Brain microvascular endothelial cell (primary cell): ENCODE measurements around the gene PRSS38.

ENCODE experiments used
- DNase-seq: peaks from one replicate; pipeline ENCODE4 v3.0.0-alpha.2; 2020
- H3K27ac ChIP-seq: fragments of 250-450 bp; sonication (Bioruptor Pico); 2 replicates; pipeline ENCODE4 v1.5.1; 2020; ENCODE audit warnings: mild to moderate bottlenecking, moderate library complexity
- H3K27me3 ChIP-seq: fragments of 250-450 bp; sonication (Bioruptor Pico); replicated peaks from 2 replicates; pipeline ENCODE4 v1.5.1; 2020; ENCODE audit warnings: mild to moderate bottlenecking
- H3K36me3 ChIP-seq: fragments of 250-450 bp; sonication (Bioruptor Pico); replicated peaks from 2 replicates; pipeline ENCODE4 v1.5.1; 2020; ENCODE audit warnings: mild to moderate bottlenecking
- H3K4me3 ChIP-seq: 2 replicates; pipeline ENCODE4 v1.5.1; 2011; ENCODE audit warnings: low read depth, mild to moderate bottlenecking, control low read depth, low read length, moderate library complexity
- in situ Hi-C: cut with HindIII; loops from 2 replicates; pipeline ENCODE4 v1.10.0; 2017; ENCODE audit warnings: low sequenced_read_pairs, low pct_ligation_motif_present
- TF ChIP-seq, protein P1 (sequence below): IDR thresholded peaks from 2 replicates; pipeline ENCODE4 v1.5.1; 2011; ENCODE audit warnings: low read depth, mild to moderate bottlenecking, moderate library complexity, low read length, control low read depth, inconsistent platforms; ENCODE audit errors: missing control alignments

PRSS38 gene

DNA sequence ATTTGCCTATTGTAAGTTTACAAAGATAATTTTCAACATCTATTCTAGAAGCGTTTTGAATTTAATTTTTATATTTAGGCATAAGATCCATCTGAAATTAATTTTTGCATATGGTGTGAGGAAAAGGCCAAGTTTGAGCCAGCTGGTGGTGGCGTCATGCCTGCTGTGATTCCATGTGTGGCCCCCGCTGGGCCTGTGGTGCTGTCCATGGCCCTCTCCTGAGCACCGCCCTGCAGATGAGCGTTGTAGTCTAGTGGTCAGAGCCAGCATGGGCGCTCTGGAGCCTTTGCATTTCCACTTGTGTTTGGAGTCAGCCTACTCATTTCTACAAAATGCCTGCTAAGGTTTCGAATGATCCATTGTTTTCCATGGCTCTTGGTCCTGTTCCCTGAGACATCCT lies 22.7 kb downstream of the PRSS38 start:
- H3K27ac ChIP-seq, result no peak overlapping the region
- no peaks in the 10 kb centered on the region for H3K27me3 ChIP-seq
- DNase-seq, result no peak
- no peak overlapping the region for H3K4me3 ChIP-seq
- in situ Hi-C loops, result no loop called here
- TF ChIP-seq, protein P1, sequence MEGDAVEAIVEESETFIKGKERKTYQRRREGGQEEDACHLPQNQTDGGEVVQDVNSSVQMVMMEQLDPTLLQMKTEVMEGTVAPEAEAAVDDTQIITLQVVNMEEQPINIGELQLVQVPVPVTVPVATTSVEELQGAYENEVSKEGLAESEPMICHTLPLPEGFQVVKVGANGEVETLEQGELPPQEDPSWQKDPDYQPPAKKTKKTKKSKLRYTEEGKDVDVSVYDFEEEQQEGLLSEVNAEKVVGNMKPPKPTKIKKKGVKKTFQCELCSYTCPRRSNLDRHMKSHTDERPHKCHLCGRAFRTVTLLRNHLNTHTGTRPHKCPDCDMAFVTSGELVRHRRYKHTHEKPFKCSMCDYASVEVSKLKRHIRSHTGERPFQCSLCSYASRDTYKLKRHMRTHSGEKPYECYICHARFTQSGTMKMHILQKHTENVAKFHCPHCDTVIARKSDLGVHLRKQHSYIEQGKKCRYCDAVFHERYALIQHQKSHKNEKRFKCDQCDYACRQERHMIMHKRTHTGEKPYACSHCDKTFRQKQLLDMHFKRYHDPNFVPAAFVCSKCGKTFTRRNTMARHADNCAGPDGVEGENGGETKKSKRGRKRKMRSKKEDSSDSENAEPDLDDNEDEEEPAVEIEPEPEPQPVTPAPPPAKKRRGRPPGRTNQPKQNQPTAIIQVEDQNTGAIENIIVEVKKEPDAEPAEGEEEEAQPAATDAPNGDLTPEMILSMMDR, result no peak
- H3K36me3 ChIP-seq, result no peaks in the 10 kb centered on the region

DNA sequence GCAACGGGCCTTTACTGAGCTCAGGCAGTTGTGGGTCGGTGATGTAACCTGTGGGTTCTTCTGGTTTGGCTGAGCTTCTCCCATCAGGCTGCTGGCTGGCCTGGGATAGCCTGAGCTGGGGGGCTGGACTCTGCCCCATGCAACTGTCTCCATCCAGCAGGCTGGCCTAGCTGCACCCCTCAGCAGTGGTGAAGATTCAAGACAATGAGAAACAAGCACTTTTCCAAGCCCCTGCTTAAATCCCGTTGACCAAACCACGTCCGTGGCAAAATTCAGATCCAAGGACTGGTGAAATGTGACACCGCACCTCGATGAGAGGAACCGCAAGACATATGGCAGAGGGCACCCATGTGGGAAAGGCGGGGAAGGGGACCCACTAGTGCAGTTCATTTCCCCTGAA lies 25.6 kb downstream of the PRSS38 start:
- Histone ChIP-seq H3K36me3 (no peaks in the 10 kb centered on the region), H3K27me3 (no peaks in the 10 kb centered on the region), H3K27ac (no peak overlapping the region), H3K4me3 (no peak overlapping the region)
- in situ Hi-C loops, result no loop called here
- no peak for DNase-seq
- TF ChIP-seq, protein P1, result no peak

DNA sequence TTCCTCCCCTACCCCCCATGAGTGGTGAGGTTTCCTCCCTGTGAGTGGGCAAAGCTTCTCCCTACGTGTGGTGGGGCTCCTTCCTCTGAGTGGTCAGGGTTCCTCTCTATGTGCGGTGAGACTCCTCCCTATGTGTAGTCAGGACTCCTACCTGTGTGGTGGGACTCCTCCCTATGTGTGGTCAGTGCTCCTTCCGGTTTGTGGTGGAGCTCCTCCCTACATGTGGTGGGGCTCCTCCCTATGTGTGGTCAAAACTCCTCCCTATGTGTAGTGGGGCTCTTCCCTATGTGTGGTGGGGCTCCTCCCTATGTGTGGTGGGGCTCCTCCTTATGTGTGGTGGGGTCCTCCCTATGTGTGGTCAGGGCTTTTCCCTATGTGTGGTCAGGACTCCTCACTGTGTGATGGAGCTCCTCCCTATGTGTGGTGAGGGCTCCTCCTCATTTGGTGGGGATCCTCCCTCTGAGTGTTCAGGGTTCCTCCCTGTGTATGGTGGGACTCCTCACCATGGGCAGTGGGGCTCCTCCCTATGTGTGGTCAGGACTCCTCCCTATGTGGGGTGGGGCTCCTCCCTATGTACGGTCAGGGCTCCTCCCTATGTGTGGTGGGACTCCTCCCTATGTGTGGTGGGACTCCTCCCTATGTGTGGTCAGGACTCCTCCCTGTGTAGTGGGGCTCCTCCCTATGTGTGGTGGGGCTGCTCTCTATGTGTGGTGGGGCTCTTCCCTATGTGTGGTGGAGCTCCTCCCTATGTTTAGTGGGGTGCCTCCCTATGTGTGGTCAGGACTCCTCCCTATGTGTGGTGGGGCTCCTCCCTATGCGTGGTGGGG lies 29.1 kb downstream of the PRSS38 start:
- DNase-seq, result no peak
- in situ Hi-C loops, result no loop called here
- Histone ChIP-seq H3K4me3 (no peak overlapping the region), H3K27me3 (no peaks in the 10 kb centered on the region), H3K36me3 (no peaks in the 10 kb centered on the region), H3K27ac (no peak overlapping the region)
- TF ChIP-seq, protein P1, result no peak

DNA sequence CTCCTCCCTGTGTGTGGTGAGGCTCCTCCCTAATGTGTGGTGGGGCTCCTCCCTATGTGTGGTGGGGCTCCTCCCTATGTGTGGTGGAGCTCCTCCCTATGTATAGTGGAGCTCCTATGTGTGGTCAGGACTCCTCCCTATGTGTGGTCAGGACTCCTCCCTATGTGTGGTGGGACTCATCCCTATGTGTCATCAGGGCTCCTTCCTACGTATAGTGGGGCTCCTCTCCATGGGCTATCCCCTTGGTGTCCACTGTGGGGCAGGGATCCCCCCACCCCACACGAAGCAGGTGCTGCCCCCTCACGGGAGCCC lies 29.6 kb downstream of the PRSS38 start:
- DNase-seq, result no peak
- no peak overlapping the region for H3K27ac ChIP-seq
- H3K27me3 ChIP-seq, result no peaks in the 10 kb centered on the region
- H3K4me3 ChIP-seq, result no peak overlapping the region
- H3K36me3 ChIP-seq, result no peaks in the 10 kb centered on the region
- in situ Hi-C loops, result no loop called here
- TF ChIP-seq, protein P1, result no peak

DNA sequence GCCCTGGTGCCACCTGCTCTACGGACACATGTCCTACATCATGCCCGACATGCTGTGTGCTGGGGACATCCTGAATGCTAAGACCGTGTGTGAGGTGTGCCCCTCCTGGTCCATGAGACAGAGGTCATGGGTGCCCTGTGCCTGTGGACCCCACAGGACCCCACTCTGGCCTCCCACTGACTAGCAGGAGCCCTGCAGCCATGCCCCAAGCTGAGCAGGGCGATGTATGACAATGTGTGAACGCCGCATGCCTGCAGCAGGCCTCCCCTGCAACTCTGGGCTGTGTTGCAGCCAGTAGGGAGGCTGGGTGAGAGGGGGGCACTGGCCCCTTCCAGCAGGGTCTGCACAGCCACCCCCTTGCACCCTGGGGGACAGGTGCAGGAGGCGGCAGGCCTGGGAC lies 30.0 kb downstream of the PRSS38 start:
- no peak overlapping the region for H3K4me3 ChIP-seq
- TF ChIP-seq, protein P1, result no peak
- no peaks in the 10 kb centered on the region for H3K27me3 ChIP-seq
- in situ Hi-C loops, result no loop called here
- no peaks in the 10 kb centered on the region for H3K36me3 ChIP-seq
- DNase-seq, result no peak
- H3K27ac ChIP-seq, result no peak overlapping the region
